Sigmoid colon (tissue), 4 donors: ENCODE results near the gene GPC1.

Experiments
- CTCF ChIP-seq, 4 experiments: fragments of 450-650 bp in 3 of 4; fragments of 200-600 bp in 1 of 4; IDR thresholded peaks; one replicate each; pipeline ENCODE4 v1.5.1; 2016 to 2019; ENCODE audit warnings: antibody characterized with exemption in 4 of 4, mild to moderate bottlenecking in 3 of 4, moderate library complexity in 2 of 4
- EP300 ChIP-seq, 4 donors: sonication (generic); formaldehyde crosslinking; IDR thresholded peaks; one replicate each; pipeline ENCODE4 v1.6.1; 2017; ENCODE audit warnings: antibody characterized with exemption in 4 of 4
- POLR2A ChIP-seq, 2 donors: fragments of 450-650 bp; IDR thresholded peaks; one replicate each; pipeline ENCODE4 v1.6.1; 2016; ENCODE audit warnings: antibody characterized with exemption in 2 of 2, mild to moderate bottlenecking in 2 of 2, moderate library complexity in 2 of 2
- POLR2AphosphoS5 ChIP-seq, 4 donors: sonication (generic); formaldehyde crosslinking; IDR thresholded peaks; one replicate each; pipeline ENCODE4 v1.6.1; 2017; ENCODE audit warnings: antibody characterized with exemption in 4 of 4

- TF ChIP-seq CTCF (IDR thresholded peaks at IDR 0.05) = no peak
- TF ChIP-seq POLR2A (IDR thresholded peaks at IDR 0.05) = no peak
- TF ChIP-seq POLR2AphosphoS5 (IDR thresholded peaks at IDR 0.05) = no peak
- TF ChIP-seq EP300 (IDR thresholded peaks at IDR 0.05) = no peak
These were observed 10.6 kb downstream of the GPC1 start for GRCh38 chr2:240445961-240446663.
